GM23248 (cell line): Measurements from ENCODE around the gene LYG1.

ENCODE experiments used
- EZH2 ChIP-seq: fragments of 200-600 bp; sonication (generic); IDR thresholded peaks from 2 replicates; pipeline ENCODE4 v1.6.1; 2018; ENCODE audit warnings: antibody characterized with exemption, mild to moderate bottlenecking; ENCODE audit not compliant: insufficient read depth, poor library complexity, severe bottlenecking
- EZH2phosphoT487 ChIP-seq: fragments of 200-600 bp; sonication (generic); IDR thresholded peaks from 2 replicates; pipeline ENCODE4 v1.6.1; 2018; ENCODE audit warnings: antibody characterized with exemption, moderate library complexity, mild to moderate bottlenecking, low read depth; ENCODE audit not compliant: insufficient read depth

DNA sequence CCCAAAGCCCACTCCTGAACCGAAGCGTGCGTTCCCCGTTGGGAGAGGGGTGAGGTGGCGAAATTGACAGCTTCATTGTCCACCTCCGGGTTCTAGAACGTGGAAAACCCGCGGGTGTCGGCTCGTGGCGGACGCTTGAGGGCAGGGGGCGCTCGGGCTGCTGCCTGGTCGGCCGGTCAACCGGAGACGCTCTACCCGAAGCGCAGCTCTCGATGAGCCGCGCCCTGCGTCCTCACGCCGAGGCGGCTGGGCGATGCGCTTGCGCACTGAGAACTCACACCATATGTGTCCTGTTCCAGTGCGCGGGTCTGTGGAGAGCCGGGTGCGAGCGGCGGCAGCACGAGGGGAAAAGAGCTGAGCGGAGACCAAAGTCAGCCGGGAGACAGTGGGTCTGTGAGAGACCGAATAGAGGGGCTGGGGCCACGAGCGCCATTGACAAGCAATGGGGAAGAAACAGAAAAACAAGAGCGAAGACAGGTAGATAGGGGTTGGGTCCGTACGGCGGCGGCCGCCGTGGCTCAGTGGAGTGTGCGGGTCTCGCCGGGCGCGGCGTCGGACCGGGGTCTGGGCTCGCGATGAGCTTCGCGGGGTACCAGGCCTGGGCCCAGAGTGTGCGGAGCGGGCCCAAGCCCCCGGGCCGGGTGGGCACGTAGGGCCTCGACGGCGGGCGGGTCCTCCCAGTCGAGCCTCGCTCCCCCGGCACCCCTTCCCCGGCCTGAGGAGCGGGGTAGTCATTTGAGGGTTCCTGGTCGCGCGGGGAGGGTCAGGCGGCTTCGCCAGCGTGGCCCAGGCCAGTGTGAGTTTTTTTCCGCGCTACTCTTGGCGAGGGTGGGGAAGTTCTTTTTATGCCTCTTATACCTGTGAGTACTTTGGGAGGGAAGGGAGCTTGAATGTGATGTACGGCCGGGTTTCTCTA is 36.4 kb upstream of the LYG1 start, which contains the start of gene EIF5B:
- TF ChIP-seq EZH2 (no peak), EZH2phosphoT487 (no peak)
